Activated CD4-positive, alpha-beta T cell treated with anti-CD3 and anti-CD28 coated beads, Interleukin-2, amount 10 ng/mL, durations not matched to agents 24 days and 14 days (primary cell): ENCODE measurements around the gene EIF5B. TPM values are rescaled to one million over a fixed set of nuclear protein-coding genes. Genes with fewer than 3 reads are reported as not detected.
A peak's percentile ranks its signal among the peaks of the same experiment; 100 is the strongest.
"Not testable (repeated sequence)": the region's sequence is repeated elsewhere in the genome, so short reads cannot be mapped to it uniquely, and the experiment has no call there.

Experiments used
- DNase-seq: peaks from one replicate; pipeline ENCODE4 v3.0.0; 2022
- H3K27ac Mint-ChIP-seq: one replicate; pipeline ENCODE4 v1.8.0; 2022; ENCODE audit warnings: mild to moderate bottlenecking, mixed read lengths
- H3K27me3 Mint-ChIP-seq: one replicate; pipeline ENCODE4 v1.8.0; 2022; ENCODE audit warnings: mixed read lengths
- H3K36me3 Mint-ChIP-seq: one replicate; pipeline ENCODE4 v1.8.0; 2022; ENCODE audit warnings: low read depth, mild to moderate bottlenecking, mixed read lengths
- H3K4me1 Mint-ChIP-seq: one replicate; pipeline ENCODE4 v1.8.0; 2021; ENCODE audit warnings: mixed read lengths
- H3K4me3 Mint-ChIP-seq: one replicate; pipeline ENCODE4 v1.8.0; 2022; ENCODE audit warnings: mild to moderate bottlenecking, moderate library complexity, mixed read lengths
- H3K9me3 Mint-ChIP-seq: one replicate; pipeline ENCODE4 v1.8.0; 2021; ENCODE audit warnings: mixed read lengths
- intact Hi-C: fragments of 100-400 bp; cut with micrococcal nuclease; formaldehyde crosslinking; loops from one replicate; pipeline ENCODE4 v1.15.1; 2023
- total RNA-seq: library from RNA; stranded (reverse); gene quantifications from 2 replicates; pipeline ENCODE4 v1.2.3, GENCODE V29; 2022

EIF5B gene, protein sequence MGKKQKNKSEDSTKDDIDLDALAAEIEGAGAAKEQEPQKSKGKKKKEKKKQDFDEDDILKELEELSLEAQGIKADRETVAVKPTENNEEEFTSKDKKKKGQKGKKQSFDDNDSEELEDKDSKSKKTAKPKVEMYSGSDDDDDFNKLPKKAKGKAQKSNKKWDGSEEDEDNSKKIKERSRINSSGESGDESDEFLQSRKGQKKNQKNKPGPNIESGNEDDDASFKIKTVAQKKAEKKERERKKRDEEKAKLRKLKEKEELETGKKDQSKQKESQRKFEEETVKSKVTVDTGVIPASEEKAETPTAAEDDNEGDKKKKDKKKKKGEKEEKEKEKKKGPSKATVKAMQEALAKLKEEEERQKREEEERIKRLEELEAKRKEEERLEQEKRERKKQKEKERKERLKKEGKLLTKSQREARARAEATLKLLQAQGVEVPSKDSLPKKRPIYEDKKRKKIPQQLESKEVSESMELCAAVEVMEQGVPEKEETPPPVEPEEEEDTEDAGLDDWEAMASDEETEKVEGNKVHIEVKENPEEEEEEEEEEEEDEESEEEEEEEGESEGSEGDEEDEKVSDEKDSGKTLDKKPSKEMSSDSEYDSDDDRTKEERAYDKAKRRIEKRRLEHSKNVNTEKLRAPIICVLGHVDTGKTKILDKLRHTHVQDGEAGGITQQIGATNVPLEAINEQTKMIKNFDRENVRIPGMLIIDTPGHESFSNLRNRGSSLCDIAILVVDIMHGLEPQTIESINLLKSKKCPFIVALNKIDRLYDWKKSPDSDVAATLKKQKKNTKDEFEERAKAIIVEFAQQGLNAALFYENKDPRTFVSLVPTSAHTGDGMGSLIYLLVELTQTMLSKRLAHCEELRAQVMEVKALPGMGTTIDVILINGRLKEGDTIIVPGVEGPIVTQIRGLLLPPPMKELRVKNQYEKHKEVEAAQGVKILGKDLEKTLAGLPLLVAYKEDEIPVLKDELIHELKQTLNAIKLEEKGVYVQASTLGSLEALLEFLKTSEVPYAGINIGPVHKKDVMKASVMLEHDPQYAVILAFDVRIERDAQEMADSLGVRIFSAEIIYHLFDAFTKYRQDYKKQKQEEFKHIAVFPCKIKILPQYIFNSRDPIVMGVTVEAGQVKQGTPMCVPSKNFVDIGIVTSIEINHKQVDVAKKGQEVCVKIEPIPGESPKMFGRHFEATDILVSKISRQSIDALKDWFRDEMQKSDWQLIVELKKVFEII
- total RNA-seq = 86.5 and 88.5 TPM in 2 replicates

- peaks cover 36% of the 10 kb centered on the region for H3K4me1 Mint-ChIP-seq
Measured at GRCh38 chr2:99337113-99338028, at the start of gene EIF5B. Gene EIF5B (plus strand): TSS chr2:99337389. CDS start chr2:99337555, 166 bp downstream.

DNA sequence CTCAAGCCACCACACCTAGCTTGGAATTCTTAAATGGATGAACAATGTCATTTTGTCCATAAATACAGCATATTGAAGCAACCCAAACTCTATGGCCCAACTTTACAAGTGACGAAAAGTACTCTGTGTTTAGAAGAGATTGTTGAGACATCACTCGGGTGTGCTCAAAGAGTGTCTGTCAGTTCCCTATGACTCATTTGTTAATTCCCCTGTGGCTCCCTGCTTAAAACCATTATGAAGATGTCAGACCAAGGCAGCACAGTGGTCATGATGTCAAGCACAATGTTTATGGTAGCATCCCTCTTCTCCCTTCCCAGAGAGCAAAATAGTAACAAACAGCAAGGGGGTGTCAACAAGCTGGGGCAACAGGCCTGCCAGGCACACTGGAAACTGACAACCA is 39.2 kb upstream of the EIF5B start:
- Mint-ChIP-seq H3K27ac (no peak overlapping the region), H3K9me3 (peaks cover 8% of the 10 kb centered on the region), H3K4me1 (peaks cover 3% of the 10 kb centered on the region), H3K4me3 (no peak overlapping the region), H3K36me3 (peaks cover 7% of the 10 kb centered on the region), H3K27me3 (no peaks in the 10 kb centered on the region)
- intact Hi-C loops = no loop called here
- no peak for DNase-seq

More at GRCh38 chr2:99337113-99338028, at the start of gene EIF5B:
- no peak within 1 kb of the TSS for H3K27ac Mint-ChIP-seq
- H3K9me3 Mint-ChIP-seq = no peaks in the 10 kb centered on the region
- intact Hi-C loops = loop anchor here (2.0 to 10.0 kb wide), 5 partner anchors 40 to 1673 kb away; partner anchors contain the start of genes ACTR1B and C2orf92
- peak; percentile 98 for DNase-seq
- H3K36me3 Mint-ChIP-seq = peaks cover 11% of the 10 kb centered on the region
- no peaks in the 10 kb centered on the region for H3K27me3 Mint-ChIP-seq
- no peak within 1 kb of the TSS for H3K4me3 Mint-ChIP-seq

- Mint-ChIP-seq H3K27me3 (no peaks in the 10 kb centered on the region), H3K4me1 (peaks cover 3% of the 10 kb centered on the region), H3K27ac (no peak overlapping the region), H3K4me3 (no peak overlapping the region), H3K36me3 (peaks cover 11% of the 10 kb centered on the region), H3K9me3 (peaks cover 8% of the 10 kb centered on the region)
- intact Hi-C loops = no loop called here
- DNase-seq = no peak
Measured at GRCh38 chr2:99299580-99299979, 37.6 kb upstream of the EIF5B start.

- H3K27me3 Mint-ChIP-seq, DNase-seq, H3K27ac Mint-ChIP-seq, intact Hi-C loops, H3K4me3 Mint-ChIP-seq, H3K9me3 Mint-ChIP-seq, H3K4me1 Mint-ChIP-seq: not testable (repeated sequence)
- peaks cover 14% of the 10 kb centered on the region for H3K36me3 Mint-ChIP-seq
Measured at GRCh38 chr2:99301097-99301496, 36.1 kb upstream of the EIF5B start, which contains the start of gene LYG1. Gene LYG1 (minus strand): TSS chr2:99301197. CDS start chr2:99295670, 5,527 bp downstream.

DNA sequence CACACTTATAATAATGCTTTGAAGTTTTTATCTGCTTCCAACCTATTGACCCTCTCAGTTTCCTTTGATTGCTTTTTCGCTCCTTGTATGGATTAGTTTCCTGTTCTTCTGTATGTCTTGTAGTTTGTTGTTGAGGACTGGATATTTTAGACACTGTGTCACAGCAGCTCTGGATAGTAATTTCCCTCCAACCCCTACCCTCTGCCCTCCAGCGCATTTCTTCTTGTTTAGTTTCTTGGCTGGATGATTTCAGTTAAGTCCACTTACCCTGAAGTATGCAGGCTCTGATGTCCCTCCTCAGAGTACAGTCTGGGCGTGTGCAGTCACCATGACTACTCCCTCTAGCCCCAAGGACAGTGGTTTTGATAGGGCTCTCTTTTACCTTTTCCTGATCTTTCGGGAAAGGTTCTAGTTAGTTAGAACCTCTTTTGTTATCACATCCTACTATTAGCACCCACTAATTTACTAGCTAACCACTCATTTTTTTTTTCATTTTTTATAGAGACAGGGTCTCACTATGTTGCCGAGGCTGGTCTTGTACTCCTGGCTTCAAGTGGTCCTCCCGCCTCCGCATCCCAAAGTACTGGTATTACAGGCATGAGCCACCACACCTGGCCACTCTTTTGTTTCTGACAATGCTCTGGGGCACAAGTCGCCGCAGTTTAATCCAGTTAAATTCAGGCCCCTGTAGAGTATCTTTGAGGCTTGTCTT is 19.9 kb upstream of the EIF5B start:
- Mint-ChIP-seq H3K4me1 (no peaks in the 10 kb centered on the region), H3K9me3 (no peaks in the 10 kb centered on the region), H3K27ac (no peak overlapping the region), H3K36me3 (peaks cover 47% of the 10 kb centered on the region), H3K4me3 (no peak overlapping the region), H3K27me3 (no peaks in the 10 kb centered on the region)
- intact Hi-C loops = no loop called here
- no peak for DNase-seq

GRCh38 chr2:99317873-99318200 is 19.4 kb upstream of the EIF5B start:
- H3K36me3 Mint-ChIP-seq = peaks cover 46% of the 10 kb centered on the region
- not testable (repeated sequence) for H3K4me3 Mint-ChIP-seq

GRCh38 chr2:99325384-99325783 is 11.8 kb upstream of the EIF5B start:
- intact Hi-C loops = no loop called here
- Mint-ChIP-seq H3K27ac (no peak overlapping the region), H3K27me3 (no peaks in the 10 kb centered on the region), H3K9me3 (no peaks in the 10 kb centered on the region), H3K4me3 (no peak overlapping the region), H3K36me3 (peaks cover 50% of the 10 kb centered on the region), H3K4me1 (peaks cover 3% of the 10 kb centered on the region)
- no peak for DNase-seq

More at GRCh38 chr2:99317873-99318200, 19.4 kb upstream of the EIF5B start:
- H3K27ac Mint-ChIP-seq, H3K9me3 Mint-ChIP-seq, H3K27me3 Mint-ChIP-seq, intact Hi-C loops, DNase-seq, H3K4me1 Mint-ChIP-seq: not testable (repeated sequence)

- peak; percentile 99 for DNase-seq
- H3K27me3 Mint-ChIP-seq = no peaks in the 10 kb centered on the region
- H3K4me3 Mint-ChIP-seq = no peak within 1 kb of the TSS
- H3K9me3 Mint-ChIP-seq = no peaks in the 10 kb centered on the region
- no peak within 1 kb of the TSS for H3K27ac Mint-ChIP-seq
- peaks cover 32% of the 10 kb centered on the region for H3K4me1 Mint-ChIP-seq
- intact Hi-C loops = loop anchor here (1.0 to 10.0 kb wide), 11 partner anchors 12 to 1671 kb away; partner anchors contain the start of genes ACTR1B, C2orf15, C2orf92 and COA5
- peaks cover 22% of the 10 kb centered on the region for H3K36me3 Mint-ChIP-seq
Measured at GRCh38 chr2:99335911-99336803, 1.0 kb upstream of the EIF5B start, which contains the start of gene TXNDC9. Gene TXNDC9 (minus strand): TSS chr2:99336333. CDS start chr2:99333210, 3,123 bp downstream.

GRCh38 chr2:99336804-99337112 is 431 bp upstream of the EIF5B start:
- Mint-ChIP-seq H3K27ac (no peak overlapping the region), H3K27me3 (no peaks in the 10 kb centered on the region), H3K9me3 (no peaks in the 10 kb centered on the region), H3K4me3 (no peak overlapping the region), H3K4me1 (peaks cover 35% of the 10 kb centered on the region), H3K36me3 (peaks cover 17% of the 10 kb centered on the region)
- DNase-seq = no peak
- intact Hi-C loops = loop anchor here (1.0 to 10.0 kb wide), 11 partner anchors 12 to 1672 kb away; partner anchors contain the start of genes ACTR1B, C2orf15, C2orf92 and COA5

GRCh38 chr2:99338029-99338585 is 918 bp downstream of the EIF5B start:
- no peak overlapping the region for H3K27ac Mint-ChIP-seq
- H3K27me3 Mint-ChIP-seq = no peaks in the 10 kb centered on the region
- H3K36me3 Mint-ChIP-seq = peaks cover 8% of the 10 kb centered on the region
- peak; percentile 74 for DNase-seq
- H3K4me3 Mint-ChIP-seq = no peak overlapping the region
- peaks cover 39% of the 10 kb centered on the region for H3K4me1 Mint-ChIP-seq
- no peaks in the 10 kb centered on the region for H3K9me3 Mint-ChIP-seq
- intact Hi-C loops = loop anchor here (5.0 to 10.0 kb wide), 4 partner anchors 39 to 1673 kb away; partner anchors contain the start of genes ACTR1B and C2orf92

- H3K36me3 Mint-ChIP-seq = peaks cover 9% of the 10 kb centered on the region
- H3K4me1 Mint-ChIP-seq = peaks cover 30% of the 10 kb centered on the region
- no peak overlapping the region for H3K27ac Mint-ChIP-seq
- intact Hi-C loops = no loop called here
- DNase-seq = no peak
- no peak overlapping the region for H3K4me3 Mint-ChIP-seq
- H3K27me3 Mint-ChIP-seq = no peaks in the 10 kb centered on the region
- H3K9me3 Mint-ChIP-seq = no peaks in the 10 kb centered on the region
Measured at GRCh38 chr2:99340669-99341236, 3.6 kb downstream of the EIF5B start.
